SH-SY5Y (cell line): ENCODE data around the gene PPP1R18.

ENCODE experiments used
- GATA2 ChIP-seq: IDR thresholded peaks from 2 replicates; pipeline ENCODE4 v1.6.1; 2011; ENCODE audit warnings: mild to moderate bottlenecking, low read depth, low read length
- GATA3 ChIP-seq: IDR thresholded peaks from 2 replicates; pipeline ENCODE4 v1.6.1; 2011; ENCODE audit warnings: low read depth, mild to moderate bottlenecking, low read length, moderate library complexity

Gene PPP1R18

GRCh38 chr6:30686009-30686907 lies at the start of gene PPP1R18:
Gene PPP1R18, minus strand, starts transcription at chr6:30686645. Its CDS starts 627 bp downstream, at chr6:30686018.
- TF ChIP-seq GATA3: no peak
- no peak for TF ChIP-seq GATA2

GRCh38 chr6:30735668-30736314 lies 49.3 kb upstream of the PPP1R18 start:
- TF ChIP-seq GATA2 (no peak), GATA3 (no peak)

- TF ChIP-seq GATA3 (no peak), GATA2 (no peak)
Measured at GRCh38 chr6:30732237-30732943, 45.9 kb upstream of the PPP1R18 start.

- TF ChIP-seq GATA3 (no peak), GATA2 (no peak)
Measured at GRCh38 chr6:30730601-30731435, 44.4 kb upstream of the PPP1R18 start.

- TF ChIP-seq GATA3 (no peak), GATA2 (no peak)
Measured at GRCh38 chr6:30727920-30728553, 41.6 kb upstream of the PPP1R18 start.

GRCh38 chr6:30726506-30727413 lies 40.3 kb upstream of the PPP1R18 start:
- TF ChIP-seq GATA3: no peak
- TF ChIP-seq GATA2: no peak

- TF ChIP-seq GATA2 (no peak), GATA3 (no peak)
Measured at GRCh38 chr6:30725713-30726505, 39.5 kb upstream of the PPP1R18 start.

- TF ChIP-seq GATA2: peak; percentile 40; the same call in 1 of the 2 replicates
- TF ChIP-seq GATA3: no peak
Measured at GRCh38 chr6:30724906-30725667, 38.6 kb upstream of the PPP1R18 start.

- TF ChIP-seq GATA3 (no peak), GATA2 (peak; percentile 80)
Measured at GRCh38 chr6:30722280-30723112, 36.1 kb upstream of the PPP1R18 start.
